HFFc6 (cell line): ENCODE results near the gene GLI3. TPM values are rescaled to one million over a fixed set of nuclear protein-coding genes. Genes with fewer than 3 reads are reported as not detected.

Experiments
- DNase-seq: peaks from one replicate; pipeline ENCODE4 v3.0.0-alpha.2; 2018
- H3K27ac Mint-ChIP-seq: 2 replicates; pipeline ENCODE4 v1.8.0; 2020; ENCODE audit warnings: mild to moderate bottlenecking, mixed read lengths
- H3K27me3 Mint-ChIP-seq: 2 replicates; pipeline ENCODE4 v1.8.0; 2021; ENCODE audit warnings: mild to moderate bottlenecking, moderate library complexity, mixed read lengths; ENCODE audit not compliant: insufficient read depth
- H3K36me3 Mint-ChIP-seq: 2 replicates; pipeline ENCODE4 v1.8.0; 2021; ENCODE audit warnings: low read depth, mixed read lengths
- H3K4me1 Mint-ChIP-seq: 2 replicates; pipeline ENCODE4 v1.8.0; 2020; ENCODE audit warnings: low read depth, mixed read lengths
- H3K4me3 Mint-ChIP-seq: 2 replicates; pipeline ENCODE4 v1.8.0; 2020; ENCODE audit warnings: mild to moderate bottlenecking, moderate library complexity, mixed read lengths
- H3K9me3 Mint-ChIP-seq: 2 replicates; pipeline ENCODE4 v1.8.0; 2020; ENCODE audit warnings: mild to moderate bottlenecking, mixed read lengths
- long read RNA-seq: library from polyadenylated mRNA; unstranded; transcript quantifications from one replicate; pipeline ENCODE4 v2.0.0, GENCODE V29; 2019
- total RNA-seq, 6 experiments: library from RNA; stranded (reverse); fragmentation: NEBNext Ultra II Directional; extraction: Animal tissue kit (Norgen Biotek cat#: 25700); gene quantifications; 2 replicates in 1 of 6; 3 replicates in 5 of 6; pipeline ENCODE4 v1.2.3, GENCODE V29; 2021
- TF ChIP-seq, protein P1 (sequence below): fragments of 200-600 bp; sonication (generic); IDR thresholded peaks from 2 replicates; pipeline ENCODE4 v1.5.0; 2021; ENCODE audit warnings: antibody characterized with exemption, mild to moderate bottlenecking

The GLI3 gene
- total RNA-seq, result 10 to 100 TPM; 12.5 to 23.0 (median 21.7) TPM
- long read RNA-seq, partial matches to known transcripts, result 1 of 5 reads
- long read RNA-seq, other reads (novel, unspliced or antisense), result 4 of 5 reads

GRCh38 chr7:42236976-42237810 lies at the start of gene GLI3:
TSS of gene GLI3 (minus strand) at chr7:42237209. CDS start at chr7:42223253, 13,956 bp downstream.
- H3K27me3 Mint-ChIP-seq, result no peaks in the 10 kb centered on the region; the same call in 1 of the 2 replicates

DNA sequence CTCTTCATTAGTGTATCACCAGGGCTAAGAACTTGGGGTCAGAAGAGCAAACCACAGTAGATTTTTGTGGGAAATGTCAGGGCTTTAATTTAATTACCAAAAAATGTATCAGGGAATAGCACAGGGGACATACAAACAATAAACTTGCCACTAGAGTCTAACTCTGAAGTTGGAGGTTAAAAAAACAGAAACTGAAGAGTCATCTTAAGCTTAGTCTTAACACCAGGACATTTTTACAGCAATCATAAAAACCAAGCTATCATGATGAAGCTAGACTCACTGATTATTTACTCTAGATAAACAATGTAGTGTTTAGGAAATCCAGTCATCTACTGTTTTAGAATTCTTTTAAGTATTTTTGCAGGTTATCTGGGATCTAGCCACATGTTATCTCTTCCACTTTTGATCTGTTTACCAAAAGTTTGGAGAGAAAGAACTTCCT lies 48.4 kb upstream of the GLI3 start:
- Mint-ChIP-seq H3K36me3 (no peaks in the 10 kb centered on the region), H3K4me3 (no peak overlapping the region), H3K4me1 (peaks cover 27% of the 10 kb centered on the region), H3K27me3 (peaks cover 13% of the 10 kb centered on the region), H3K9me3 (no peaks in the 10 kb centered on the region), H3K27ac (no peak overlapping the region)
- TF ChIP-seq, protein P1, sequence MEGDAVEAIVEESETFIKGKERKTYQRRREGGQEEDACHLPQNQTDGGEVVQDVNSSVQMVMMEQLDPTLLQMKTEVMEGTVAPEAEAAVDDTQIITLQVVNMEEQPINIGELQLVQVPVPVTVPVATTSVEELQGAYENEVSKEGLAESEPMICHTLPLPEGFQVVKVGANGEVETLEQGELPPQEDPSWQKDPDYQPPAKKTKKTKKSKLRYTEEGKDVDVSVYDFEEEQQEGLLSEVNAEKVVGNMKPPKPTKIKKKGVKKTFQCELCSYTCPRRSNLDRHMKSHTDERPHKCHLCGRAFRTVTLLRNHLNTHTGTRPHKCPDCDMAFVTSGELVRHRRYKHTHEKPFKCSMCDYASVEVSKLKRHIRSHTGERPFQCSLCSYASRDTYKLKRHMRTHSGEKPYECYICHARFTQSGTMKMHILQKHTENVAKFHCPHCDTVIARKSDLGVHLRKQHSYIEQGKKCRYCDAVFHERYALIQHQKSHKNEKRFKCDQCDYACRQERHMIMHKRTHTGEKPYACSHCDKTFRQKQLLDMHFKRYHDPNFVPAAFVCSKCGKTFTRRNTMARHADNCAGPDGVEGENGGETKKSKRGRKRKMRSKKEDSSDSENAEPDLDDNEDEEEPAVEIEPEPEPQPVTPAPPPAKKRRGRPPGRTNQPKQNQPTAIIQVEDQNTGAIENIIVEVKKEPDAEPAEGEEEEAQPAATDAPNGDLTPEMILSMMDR, result no peak
- no peak for DNase-seq

More at GRCh38 chr7:42236976-42237810, at the start of gene GLI3:
- peak within 1 kb of the TSS; percentile 91 for H3K4me3 Mint-ChIP-seq
- DNase-seq, result peak; percentile 90
- no peaks in the 10 kb centered on the region for H3K9me3 Mint-ChIP-seq
- peaks cover 69% of the 10 kb centered on the region for H3K4me1 Mint-ChIP-seq
- H3K27ac Mint-ChIP-seq, result peak within 1 kb of the TSS; percentile 93
- TF ChIP-seq, protein P1, result peak; percentile 39; the same call in 1 of the 2 replicates
- H3K36me3 Mint-ChIP-seq, result no peaks in the 10 kb centered on the region; the same call in 1 of the 2 replicates

GRCh38 chr7:42283553-42283952 lies 46.5 kb upstream of the GLI3 start:
- Mint-ChIP-seq H3K4me1 (peaks cover 27% of the 10 kb centered on the region), H3K9me3 (no peaks in the 10 kb centered on the region), H3K36me3 (no peaks in the 10 kb centered on the region), H3K27me3 (peaks cover 23% of the 10 kb centered on the region), H3K4me3 (no peak overlapping the region), H3K27ac (no peak overlapping the region)
- DNase-seq, result no peak
- TF ChIP-seq, protein P1, result no peak

GRCh38 chr7:42278344-42278743 lies 41.3 kb upstream of the GLI3 start:
- TF ChIP-seq, protein P1, result no peak
- Mint-ChIP-seq H3K4me1 (peaks cover 12% of the 10 kb centered on the region), H3K9me3 (no peaks in the 10 kb centered on the region), H3K4me3 (no peak overlapping the region), H3K36me3 (no peaks in the 10 kb centered on the region), H3K27me3 (peaks cover 16% of the 10 kb centered on the region), H3K27ac (no peak overlapping the region)
- DNase-seq, result no peak

GRCh38 chr7:42274053-42274452 lies 37.0 kb upstream of the GLI3 start:
- Mint-ChIP-seq H3K9me3 (no peaks in the 10 kb centered on the region), H3K27me3 (peaks cover 5% of the 10 kb centered on the region), H3K36me3 (no peaks in the 10 kb centered on the region), H3K4me1 (peaks cover 21% of the 10 kb centered on the region), H3K4me3 (no peak overlapping the region), H3K27ac (no peak overlapping the region)
- TF ChIP-seq, protein P1, result no peak
- DNase-seq, result no peak
